Hematopoietic multipotent progenitor cell treated with erythropoietin and hydrocortisone succinate and interleukin-3 and kit ligand, for 8 days (in vitro differentiated cells): ENCODE results near the gene IFT122.
A peak's percentile ranks its signal among the peaks of the same experiment; 100 is the strongest.

ENCODE experiments used
- DNase-seq: peaks from one replicate; pipeline ENCODE4 v3.0.0-alpha.2; 2015

Gene IFT122

GRCh38 chr3:129417326-129417725 lies 22.7 kb upstream of the IFT122 start:
- DNase-seq = no peak

- no peak for DNase-seq
Observed at GRCh38 chr3:129418041-129418973, 21.7 kb upstream of the IFT122 start.

GRCh38 chr3:129419476-129419875 lies 20.5 kb upstream of the IFT122 start:
- DNase-seq = no peak

DNA sequence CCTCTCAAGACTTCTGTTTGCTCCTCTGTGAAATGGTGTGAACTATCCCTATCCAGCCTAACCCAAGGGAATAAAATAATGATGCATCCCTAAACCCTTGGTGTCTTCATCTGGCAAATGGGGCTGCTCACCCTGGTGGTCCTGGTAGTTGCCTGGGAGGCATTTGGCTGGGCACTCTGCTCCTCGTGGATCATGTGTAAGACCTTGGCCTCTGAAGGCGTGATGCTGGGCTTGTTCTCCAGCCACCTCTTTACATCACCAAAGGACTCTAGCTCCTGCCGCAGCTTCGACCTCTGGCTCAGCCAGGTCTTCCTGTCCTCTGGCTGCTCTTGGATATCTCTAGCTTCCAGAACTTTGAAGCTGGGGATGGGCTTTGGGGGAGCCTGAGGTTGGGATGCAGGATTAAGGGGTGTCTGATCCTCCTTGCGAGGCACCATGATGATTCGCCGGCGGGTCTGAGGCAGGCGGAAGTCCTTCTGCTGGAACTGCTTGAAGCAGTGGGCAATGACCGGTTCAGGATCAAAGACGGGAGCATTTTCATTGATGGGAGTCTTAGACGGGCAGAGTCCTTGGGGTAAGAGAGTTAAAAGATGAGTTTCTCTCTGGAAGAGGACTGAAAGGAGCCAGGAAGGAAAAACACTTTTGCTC lies 18.7 kb upstream of the IFT122 start:
- no peak for DNase-seq

DNA sequence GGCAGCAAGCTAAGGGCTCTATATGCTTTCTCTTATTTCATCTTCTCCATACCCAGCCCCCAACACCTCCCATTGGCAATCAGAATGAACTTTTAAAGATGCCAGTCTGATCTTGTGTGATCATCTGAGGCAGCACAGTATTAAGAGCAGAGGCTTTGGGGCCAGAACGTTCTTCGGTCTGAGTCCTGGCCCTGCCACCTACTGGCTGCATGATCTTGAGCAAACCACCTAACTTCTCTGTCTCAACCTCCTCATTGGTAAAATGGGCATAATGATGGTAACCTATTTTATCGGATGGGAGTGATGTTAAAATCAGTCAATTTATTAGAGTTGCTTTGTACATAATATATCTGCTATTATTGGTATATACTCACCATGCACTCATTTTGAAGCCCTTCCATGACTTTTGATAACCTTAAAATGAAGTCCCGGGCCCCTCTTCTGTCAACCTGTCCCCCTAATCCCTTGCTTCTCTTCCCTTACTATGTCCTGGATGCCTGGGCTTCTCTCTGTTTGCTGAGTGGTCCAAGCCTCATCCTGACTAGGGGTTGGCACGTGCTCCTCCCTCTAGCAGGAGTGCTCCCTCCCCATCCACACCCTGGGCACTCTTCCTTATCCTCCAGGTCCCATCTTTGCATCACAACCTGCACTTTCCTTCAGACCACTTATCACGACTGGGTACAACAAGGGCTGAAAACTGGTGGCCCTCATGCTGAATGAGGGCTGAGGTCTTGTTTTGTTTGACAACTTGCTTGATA lies 17.9 kb upstream of the IFT122 start:
- DNase-seq = no peak

- DNase-seq = no peak
Observed at GRCh38 chr3:129422897-129423296, 17.1 kb upstream of the IFT122 start.

DNA sequence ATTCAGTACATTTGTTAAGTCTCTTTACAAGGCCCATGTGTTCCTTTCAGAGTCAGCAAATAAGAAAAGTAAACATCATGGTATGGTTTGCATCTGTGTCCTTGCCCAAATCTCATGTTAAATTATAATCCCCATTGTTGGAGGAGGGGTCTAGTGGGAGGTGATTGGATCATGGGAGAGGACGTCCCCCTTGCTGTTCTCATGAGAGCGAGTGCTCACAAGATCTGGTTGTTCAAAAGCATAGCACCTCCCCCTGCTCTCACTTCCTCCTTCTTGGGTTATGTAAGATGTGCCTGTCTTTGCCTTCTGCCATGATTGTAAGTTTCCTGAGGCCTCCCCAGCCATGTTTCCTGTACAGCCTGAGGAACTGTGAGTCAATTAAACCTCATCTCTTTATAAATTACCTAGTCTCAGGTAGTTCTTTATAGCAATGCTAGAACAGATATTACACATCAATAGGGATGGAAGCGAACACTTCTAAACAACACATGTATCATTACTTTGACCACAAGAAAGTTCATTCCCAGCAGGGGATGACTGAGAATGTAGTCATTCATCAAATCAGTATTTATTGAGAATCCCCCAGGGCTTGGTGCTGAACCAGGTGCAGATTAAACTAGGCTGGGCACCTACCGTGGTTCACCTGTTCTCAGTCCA lies 15.7 kb upstream of the IFT122 start:
- no peak for DNase-seq

- no peak for DNase-seq
Observed at GRCh38 chr3:129425213-129425612, 14.8 kb upstream of the IFT122 start.

- no peak for DNase-seq
Observed at GRCh38 chr3:129425619-129426018, 14.4 kb upstream of the IFT122 start.

DNA sequence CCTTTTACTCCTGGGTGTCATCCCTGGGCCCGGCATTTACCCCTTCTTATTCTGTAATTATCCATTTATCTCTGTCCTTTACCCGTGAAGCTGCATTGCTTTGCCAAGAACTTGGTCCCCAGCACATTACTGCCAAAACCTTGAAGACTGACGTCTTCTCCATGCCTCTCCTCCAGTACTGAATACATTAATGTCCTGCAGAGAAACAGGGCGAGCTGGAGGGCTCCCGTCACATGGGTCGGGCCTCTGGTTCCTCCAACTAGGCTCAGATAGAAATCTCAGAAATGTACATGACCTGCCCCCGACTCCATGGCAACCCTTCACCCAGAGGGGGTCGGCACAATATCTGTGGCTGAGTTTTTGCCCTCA lies 12.0 kb upstream of the IFT122 start:
- DNase-seq = no peak

- peak; percentile 95 for DNase-seq
Observed at GRCh38 chr3:129428376-129429079, 11.5 kb upstream of the IFT122 start, which contains the start of gene EFCAB12. Gene EFCAB12, minus strand, starts transcription at chr3:129428636. Its CDS starts 148 bp downstream, at chr3:129428488.

DNA sequence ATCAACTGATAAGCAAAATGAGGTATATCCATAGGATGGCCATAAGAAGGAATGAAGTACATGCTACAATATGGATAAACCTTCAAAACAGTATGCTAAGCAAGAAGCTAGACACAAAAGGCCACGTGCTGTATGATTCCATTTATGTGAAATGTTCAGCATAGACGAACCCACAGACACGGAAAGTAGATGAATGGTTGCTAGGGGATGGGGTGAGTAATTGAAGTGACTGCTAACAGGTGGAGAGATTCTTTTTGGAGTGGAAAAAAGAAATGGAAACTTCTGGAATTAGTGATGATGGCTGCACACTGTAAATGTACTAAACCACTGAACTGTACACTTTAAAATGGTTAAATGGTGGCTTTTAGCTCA lies 11.0 kb upstream of the IFT122 start:
- DNase-seq = no peak

- no peak for DNase-seq
Observed at GRCh38 chr3:129429602-129430001, 10.4 kb upstream of the IFT122 start.

DNA sequence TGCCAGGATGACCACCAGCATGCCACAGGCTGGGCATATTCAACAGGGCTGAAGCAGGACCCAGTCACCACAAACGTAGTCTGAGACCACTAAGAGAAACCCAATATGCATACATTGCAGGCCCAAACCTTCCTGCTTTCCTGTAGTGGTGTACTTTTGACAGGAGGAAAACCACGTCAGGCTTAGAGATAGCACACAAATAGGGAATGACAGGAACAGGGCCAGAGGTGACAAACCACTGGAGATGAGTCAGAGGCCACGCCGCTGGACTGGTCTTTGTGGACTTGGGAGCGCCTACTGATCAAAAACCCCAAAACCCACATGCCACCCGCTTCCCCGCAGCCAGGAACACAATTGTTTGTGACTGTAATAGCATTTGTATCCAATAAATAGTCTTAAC lies 8.0 kb upstream of the IFT122 start:
- no peak for DNase-seq

DNA sequence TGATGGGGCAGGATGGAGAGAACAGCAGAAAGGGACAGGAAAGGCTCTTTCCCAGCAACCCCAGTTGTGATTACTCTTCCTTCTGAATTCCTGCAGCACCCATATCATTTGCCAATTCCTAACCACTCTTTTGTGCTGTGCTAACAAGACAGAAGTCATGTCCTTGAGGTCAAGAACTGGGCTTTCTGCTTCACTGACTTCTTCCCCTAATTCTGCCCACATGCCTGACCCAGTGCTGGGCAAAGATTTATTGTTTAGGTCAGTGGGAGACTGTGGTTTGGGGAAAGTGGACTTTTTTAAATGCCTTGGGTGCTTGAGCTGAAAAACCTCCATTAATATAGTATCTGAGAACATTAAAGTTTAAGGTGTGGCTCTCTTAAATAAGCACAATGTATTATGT lies 7.4 kb upstream of the IFT122 start:
- DNase-seq = no peak

- DNase-seq = no peak
Observed at GRCh38 chr3:129433565-129433964, 6.5 kb upstream of the IFT122 start.

DNA sequence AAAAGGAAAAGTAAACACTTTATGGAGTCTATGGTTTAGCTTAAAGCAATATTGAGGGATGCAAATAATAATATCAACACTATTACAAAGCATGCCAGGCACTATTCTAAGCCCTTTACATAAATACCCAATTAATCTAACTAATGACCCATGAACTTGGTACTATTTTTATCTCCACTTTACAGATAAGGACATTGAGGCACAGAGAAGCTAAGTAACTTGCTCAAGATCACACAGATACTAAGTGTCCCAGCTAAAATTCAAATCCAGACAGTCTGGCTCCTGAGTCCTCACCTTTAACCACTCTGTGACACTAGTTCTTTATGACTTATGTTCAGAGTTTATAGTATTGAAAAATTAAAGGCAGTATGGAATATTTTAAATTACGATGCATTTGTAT lies 5.9 kb upstream of the IFT122 start:
- no peak for DNase-seq

GRCh38 chr3:129435367-129435766 lies 4.7 kb upstream of the IFT122 start:
- DNase-seq = no peak

DNA sequence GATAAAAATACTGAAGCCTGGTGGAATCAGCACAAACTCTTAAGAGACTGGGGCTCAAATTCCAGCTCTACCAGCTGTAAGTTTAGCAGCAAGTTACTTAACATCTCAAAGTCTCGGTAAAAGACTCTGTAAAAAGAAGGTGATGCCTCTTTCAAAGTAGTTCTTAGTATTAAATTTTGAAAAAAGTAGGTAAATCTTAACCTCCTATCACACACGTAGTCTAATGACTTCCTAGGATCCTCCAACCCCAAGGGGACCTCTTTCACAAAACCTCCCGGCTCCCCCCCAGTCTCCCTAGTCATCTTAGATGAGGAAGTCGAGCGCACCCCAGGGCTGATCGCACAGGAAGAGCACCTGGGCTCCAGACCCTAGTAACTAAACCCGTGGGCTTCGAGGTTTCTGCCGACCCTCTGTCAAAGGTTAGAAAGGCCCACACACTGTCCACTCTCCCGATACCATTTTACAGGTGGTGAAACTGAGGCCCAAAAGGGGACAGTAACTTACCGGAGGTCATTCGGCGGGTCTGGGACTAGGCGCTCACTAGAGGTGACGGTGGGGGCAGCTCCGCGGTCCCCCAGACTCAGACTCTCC lies 703 bp upstream of the IFT122 start:
- DNase-seq = peak; percentile 68

DNA sequence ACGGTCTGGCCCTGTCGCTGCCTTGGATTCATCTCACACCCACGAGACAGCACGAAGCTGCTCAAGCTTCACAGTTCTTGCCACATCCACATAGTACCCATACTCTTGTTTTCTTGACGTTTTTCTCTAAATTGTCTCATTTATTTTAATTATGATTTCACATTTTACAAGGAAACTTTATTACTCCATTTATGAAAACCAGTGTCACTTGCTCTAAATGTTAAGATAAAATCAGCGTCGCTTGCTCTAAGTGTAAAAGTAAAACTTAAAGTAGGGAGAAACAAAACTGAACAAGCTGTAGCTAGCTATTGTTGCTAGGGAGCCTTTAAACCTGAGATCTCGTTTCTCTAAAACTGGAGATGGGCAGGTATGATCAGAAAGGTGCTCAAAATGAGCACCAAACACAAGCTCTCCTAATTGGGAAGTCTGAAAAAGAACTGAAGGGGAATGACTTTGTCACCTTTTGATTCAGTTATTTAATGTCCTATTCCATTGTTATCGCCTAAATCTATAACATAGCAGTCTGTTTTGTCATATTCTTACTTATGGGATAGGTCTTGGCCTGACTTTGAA lies 680 bp downstream of the IFT122 start:
- no peak for DNase-seq

DNA sequence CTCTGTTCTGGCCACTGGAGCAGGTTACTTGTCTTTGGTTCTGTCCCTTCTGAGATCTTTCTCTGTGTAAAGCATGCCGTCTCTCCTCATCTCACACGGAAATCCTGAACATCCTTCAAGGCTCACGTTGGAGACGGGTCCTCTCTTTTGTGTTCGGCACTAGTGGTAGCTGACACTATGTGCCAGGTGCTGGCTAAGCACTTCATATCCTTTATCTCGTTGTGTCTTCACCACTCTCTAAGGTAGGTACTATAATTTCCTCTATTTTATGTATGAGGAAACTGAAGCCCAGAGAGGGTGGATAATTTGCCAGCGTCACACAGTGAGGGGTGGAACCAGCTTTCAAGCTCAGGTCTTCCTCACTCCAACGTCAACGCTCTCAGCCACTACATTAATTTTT lies 1.2 kb downstream of the IFT122 start:
- no peak for DNase-seq

- no peak for DNase-seq
Observed at GRCh38 chr3:129441782-129442181, 1.8 kb downstream of the IFT122 start.
